HG03469 (cell line): ENCODE data around the gene LSS.

ENCODE experiments used
- ATAC-seq: cut with Tn5 transposase; IDR thresholded peaks from one replicate; pipeline ENCODE4 v1.9.1; 2021; ENCODE audit warnings: mild to moderate bottlenecking, moderate library complexity, moderate number of reproducible peaks; ENCODE audit not compliant: unreplicated experiment

LSS gene

DNA sequence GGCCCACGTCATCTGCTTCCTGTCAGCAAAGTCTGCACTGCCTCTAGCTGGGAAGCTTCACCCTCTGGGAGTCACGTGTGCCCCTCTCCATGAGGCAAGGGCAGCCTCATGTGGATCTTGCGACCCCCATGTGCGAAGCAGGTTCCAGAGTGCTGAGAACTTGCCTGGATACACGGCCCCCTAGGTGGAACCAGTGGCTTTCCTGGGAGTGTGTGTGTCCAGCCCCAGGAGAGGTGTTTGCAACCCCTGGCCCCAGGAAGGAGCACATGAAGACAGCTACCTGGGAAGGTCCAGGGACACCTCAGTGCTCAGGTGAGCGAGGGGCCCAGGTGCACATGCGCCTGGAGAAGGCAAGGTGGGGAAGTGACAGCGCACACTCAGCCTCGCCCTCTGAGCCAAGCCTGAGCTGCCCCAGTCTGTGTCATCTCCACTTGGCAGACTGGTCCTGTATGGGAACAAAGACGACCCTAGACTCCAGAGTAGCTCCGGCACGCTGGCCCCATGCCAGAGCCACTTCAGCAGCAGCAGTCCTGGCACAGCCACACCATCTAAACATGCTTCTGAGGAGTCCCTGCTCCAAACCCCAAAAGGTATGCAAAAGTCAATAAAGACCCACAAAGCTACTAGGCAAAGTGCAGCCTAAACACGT is 8.9 kb downstream of the LSS start:
- ATAC-seq = no peak

DNA sequence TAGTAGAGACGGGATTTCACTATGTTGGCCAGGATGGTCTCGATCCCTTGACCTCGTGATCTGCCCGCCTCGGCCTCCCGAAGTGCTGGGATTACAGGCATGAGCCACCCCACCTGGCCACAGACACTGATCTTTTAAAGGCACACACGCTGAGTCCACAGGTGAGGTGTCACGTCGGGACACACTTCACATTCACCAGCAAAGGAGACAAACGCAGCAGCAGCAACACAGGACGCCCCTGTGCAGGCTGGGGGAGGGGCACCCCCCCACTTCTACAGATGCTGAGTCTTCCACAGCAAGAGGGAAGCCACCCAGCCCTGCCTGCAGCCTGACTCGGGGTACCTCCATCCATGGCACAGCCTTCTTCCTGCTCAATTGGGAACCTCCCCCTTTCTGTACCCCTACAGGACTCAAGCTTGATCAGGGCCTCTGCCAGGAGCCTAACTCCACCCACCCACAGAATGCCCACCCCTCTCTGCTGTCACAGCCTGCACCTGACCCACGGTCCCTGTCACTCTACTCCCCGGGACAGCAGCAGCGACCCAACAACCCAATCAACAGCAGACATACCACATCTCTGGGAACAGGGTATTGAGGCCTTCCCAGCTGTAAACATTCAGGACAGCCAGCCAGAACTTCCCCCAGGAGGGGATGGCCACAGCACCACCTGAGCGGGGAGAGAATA is 9.5 kb downstream of the LSS start:
- no peak for ATAC-seq

DNA sequence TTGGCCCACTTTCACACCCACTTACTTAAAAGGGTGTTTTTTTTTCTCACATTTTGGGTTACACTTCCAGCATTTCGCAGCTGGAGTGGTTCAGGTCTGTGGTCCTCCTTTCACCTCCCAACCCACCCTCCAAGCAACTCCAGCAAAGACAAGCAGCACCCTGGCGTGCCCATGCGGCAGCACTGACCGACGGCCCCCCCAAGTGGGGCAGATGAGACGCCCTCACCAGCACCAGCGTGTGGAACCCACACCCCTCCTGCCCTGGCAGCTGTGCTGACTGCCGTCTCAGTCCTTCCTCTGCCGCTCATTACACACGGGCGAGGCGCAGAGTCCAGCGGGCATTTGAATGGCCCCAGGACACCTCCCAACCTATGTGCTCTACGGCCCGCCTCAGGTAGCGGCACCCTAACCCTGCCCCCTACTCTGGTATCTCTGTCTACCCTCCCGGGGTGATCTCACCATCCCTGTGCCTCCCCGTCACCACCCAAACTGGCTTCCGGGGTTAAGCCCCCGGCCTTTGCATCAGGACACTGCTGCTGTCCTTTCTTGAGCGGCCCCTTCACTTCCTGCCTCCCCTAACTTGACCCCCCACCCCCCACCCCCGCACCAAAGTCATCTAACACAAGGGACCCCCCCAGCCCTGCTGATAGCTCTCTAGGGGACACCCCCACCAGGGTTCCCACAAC is 10.9 kb downstream of the LSS start:
- ATAC-seq = no peak

DNA sequence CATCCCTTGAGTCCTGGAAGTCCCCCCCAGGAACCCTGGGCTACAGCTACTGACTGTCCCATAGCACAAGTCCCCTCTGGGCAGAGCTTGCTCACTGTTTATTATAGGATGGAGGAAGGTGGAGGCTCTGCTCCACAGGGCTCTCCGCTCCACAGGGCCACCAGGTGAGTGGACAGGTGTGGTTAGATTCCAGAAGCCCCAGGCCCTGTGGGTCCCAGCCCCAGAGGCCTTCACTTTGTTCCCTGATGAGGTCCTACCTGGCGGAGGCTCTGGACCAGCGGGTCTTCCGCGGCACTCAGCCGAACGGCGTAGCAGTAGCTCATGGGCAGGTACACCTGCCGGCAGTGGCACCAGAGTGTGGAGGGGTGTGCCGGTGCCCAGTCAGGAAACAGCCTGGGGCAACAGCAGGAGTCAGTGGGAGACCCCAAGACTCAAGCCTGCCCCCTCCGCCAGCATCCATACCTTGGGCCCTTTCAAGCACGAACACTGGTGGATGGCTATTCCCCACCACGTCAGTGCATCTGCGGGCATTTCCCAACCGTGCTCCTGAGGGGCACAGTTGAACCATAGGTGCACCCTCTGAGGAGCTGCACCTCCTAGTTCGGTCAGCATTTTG is 12.3 kb downstream of the LSS start:
- no peak for ATAC-seq

DNA sequence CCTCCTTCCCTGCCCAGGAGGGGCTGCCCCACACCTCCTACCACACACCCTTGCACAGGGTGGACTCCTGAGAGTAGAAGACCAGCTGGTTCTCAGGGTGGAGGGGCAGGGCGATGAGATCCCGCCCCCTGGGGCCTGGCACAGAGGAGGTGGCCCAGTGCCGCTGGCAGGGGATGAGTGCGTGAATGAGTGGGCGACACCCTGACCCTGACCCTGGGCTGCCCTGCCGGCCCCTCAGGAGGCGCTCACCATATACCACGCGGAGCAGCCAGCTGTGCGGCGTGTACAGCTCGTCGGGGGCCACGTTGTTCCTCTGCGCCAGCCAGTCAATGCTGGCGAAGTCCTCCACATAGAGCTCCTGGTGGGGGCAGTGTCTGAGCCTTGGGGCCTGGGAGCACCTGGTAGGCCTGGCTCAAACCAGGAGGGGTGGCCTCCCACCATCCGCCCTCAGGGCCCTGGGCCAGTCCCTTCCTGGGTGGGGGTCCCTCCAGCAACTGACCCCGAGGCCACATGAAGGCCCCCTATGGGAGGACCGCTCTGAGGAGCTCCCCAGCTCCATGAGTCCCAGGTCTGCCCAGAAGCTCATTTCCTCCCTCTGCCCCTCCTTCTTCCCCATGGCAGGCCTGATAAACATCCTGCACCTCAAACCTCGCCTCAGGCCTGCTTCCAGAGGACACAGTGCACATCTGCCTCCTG is 13.0 kb downstream of the LSS start:
- no peak for ATAC-seq

DNA sequence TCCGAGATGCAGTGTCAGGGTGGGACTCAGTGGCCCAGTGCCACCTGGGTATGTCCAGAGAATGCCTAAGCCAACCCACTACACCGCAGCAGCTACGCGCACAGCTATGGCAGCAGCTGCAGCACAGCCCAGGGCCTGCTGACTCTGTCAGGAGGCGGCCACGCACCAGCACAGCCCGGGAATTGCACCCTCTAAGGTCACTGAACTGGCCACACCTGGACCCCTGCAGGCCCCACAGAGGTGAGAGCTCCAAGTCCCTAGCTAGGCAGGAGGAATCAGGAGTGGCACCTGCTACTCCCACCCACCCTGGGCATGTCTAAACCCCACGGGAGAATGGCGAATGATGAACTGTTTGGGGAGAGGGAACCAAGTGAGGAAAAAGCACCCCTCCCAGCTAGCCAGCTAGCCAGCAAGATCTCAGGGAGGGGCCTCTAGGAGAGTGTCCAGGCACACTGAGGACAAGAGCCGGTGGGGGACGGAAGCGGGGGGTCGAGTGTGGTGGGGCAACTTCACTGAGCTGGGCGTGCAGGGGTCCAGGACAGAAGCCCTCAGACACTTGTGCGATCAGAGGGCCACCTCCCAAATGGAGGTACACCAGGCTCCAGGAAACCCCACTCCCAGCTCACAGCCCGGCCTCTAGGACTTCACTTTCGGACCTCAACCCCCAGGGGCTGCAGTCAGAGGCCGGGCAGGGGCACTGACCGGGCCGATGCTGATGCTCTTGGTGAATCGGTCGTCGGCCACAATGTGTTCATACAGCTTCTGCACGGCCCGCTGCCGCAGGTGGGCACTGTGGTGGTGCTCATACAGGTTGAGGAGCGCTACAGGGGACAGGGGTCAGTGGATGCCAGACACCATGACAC is 13.9 kb downstream of the LSS start:
- ATAC-seq = no peak

DNA sequence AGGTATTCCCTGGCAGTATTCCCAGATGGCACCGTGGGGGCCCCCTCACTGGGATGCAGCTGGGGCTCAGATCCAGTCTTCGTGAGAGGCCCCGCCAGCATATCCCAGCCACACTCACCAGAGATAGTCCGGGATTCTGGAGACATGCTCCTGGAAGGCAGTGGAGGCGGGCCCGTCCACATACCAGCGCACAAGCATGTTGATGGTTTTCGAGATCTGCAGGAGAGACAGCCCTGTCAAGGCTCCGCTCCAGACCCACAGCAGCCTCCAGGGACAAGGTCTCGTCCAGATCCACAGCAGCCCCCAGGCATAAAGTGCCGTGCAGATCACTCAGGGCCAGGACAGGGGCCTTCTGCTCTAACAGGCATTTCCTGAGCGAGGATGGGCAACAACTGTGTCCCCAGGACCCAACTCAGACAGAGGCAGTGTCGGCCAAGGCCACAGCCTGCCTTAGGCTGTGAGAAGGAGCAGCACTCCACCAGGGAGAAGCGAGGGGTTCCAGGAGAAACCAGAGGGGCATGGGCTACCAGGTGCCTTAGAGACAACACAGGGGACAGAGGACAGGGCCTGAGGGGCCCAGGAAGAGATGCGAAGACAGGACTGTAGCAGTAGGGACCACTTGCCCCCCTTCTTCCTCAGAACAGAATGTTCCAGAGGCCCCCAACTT is 14.8 kb downstream of the LSS start:
- ATAC-seq = no peak

DNA sequence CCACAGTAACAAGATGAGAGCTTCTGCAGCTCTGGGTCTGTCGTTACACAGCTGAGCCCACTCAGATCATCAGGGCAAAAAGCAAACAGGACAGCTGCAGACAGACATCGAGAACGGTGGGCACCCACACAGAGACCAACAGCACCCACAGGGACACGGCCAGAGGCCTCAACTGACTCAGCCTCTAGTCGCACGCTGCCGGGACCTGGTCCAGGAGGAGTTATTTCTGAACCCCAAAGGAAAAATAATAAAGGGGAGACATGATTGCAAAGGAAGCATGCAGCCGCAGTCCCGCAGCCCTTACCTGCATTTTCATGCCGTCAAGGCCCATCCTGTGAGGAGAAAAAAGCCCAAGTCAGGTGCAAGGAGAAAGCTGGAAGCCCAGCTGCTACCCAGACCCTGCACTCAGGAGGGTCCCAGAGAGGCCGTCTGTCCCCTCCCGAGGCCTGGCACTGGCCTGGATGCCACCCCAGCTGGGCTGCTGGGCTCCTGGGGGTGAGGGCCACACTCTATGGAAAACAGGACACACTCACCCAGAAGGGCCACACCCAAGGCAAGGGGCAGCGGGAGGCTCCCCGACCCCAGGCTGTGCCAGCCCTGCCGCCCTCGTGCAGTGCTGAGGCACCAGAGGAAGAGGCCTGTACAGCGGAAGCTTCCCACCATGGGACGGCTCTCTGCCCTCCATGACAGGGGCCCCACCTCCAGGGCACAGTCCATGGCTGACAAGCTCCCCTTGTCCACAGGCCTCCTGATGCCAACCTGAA is 15.7 kb downstream of the LSS start:
- ATAC-seq = no peak

DNA sequence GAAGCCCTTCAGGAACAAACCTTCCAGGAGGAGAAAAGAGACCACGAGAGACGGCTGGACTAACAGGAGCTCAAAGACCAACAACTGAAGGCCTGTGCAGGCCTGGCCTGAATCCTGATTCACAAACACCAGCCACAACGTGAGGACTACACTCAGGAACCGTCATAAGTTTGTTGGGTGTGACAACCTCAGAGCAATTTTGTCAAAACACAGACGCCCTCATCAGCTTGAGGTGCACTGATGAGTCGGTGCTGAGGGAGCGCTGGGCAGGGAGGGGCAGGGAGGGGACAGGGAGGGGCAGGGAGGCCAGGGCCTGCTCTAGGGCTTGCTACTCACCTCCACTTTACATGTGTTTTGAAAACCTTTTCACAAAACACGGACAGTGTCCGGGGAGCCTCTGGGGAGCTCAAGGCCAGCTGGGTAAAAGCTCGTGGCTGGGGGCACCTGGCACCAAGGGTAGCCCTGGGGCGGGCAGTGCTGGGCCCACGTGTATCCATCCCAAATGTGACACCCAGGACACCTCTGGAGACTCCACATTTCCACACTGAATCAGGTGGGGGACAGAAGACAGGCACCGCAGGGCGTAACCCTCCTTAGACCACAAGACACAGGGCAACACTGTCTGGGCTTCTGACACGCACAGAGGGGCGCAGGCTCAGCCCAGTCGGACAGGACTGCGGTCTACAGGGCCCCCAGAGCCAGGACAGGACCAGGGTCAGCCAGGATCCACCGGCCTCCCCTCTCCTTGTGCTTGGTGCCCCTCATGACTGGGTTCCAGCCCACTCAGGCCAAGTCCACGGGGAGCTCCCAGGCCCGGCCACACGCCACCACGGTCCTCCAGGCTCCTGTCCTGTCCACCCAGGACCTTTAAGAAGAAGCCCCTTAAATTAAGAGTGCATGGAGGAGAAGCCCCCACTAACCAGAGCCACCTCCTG is 16.5 kb downstream of the LSS start:
- no peak for ATAC-seq

DNA sequence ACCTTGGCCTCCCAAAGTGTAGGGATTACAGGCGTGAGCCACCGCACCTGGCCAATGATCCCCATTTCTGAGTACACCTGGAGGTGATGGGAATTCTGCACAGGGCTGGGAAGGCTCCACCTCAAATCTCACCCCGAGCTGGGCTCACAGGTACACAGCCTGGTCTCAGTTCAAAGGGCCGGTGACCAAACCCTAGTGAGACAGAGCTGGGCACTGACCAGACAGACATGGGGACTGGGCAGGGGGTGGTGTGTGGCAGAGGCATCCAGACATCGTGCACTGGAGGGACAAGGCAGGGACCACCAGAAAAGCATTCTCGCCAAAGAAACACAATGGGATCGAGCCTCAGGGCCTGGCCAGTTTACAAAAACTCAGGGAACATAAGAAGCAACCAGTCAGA is 17.2 kb downstream of the LSS start:
- no peak for ATAC-seq

DNA sequence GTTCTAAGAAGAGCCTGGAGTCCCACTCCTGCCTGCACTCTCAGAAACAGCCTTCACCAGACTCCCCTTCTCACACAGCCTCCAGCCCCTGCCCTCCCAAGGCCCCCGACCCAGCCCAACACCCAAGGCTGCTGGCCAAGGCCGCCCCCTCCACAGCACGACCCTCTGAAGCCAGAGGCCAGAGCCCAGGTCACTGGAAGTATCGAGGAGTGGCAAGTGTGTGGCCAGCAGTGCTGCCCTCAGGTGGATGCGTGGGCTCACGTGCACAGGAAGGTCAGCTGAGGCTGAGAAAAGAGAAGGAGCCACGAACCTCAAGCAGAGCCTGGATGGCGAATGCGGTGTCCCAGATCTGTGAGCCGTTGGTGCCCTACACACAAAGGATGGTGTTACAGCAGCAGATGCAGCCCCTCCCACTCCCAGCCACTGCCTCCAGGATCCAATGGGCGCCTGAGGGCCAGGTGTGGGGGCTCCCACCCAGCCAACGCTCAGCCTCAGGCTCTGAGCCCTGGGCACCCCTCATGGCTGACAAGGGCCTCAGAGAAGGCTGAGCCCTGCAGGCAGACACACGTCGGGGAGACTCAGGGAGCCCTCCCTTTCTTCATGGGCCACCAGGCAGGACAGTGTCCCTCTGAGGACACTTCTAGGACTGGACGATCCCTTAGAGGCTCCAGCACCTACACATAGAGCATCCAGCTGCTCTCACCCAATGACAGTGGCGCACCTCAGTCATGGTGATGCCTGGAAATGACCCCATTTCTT is 18.0 kb downstream of the LSS start:
- ATAC-seq = no peak

DNA sequence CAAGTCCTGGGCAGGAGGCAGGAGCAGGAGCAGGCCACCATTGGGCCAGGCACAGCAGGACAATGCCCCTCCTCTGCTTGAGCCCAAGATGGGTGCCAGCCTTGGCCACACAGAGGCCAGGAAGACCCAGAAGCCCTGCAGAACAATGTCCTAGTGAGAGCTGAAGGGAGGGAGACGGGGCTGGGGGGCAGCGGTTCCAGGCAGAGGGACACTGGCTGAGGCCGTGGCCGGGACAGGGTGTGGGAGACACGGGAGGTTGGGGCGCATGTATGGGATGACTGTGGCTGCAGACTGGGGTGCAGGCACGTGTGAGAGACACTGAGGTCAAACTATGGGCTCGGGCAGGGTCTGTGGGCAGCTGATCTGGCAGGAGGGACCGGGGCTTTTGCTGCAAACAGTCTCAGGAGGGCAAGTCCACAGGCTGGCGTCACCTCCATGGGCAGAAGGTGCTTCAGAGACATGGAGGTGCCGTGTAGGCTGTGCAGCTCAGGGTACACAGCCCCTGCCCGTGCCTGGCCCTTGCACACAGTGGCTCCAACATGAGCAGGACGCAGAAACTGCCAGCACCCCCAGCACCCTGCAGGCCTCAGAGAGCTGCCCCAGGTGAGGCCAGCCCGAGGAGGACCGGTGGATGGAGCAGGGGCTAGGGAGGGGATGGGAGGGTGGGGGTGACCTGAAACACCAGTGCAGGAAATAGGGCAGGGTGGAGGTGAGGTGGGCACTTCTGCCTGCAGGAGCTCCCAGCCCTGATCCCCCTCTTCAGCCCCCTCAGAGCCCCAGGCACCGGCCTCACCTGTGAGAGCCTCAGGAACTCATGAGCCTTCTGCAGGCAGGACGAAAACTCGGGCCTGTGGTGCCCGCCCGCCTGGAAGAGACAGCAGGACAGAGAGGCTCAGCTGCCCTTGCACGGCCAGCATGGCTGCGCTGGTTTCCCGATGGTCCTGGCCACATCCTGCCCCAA is 19.5 kb downstream of the LSS start:
- ATAC-seq = no peak

DNA sequence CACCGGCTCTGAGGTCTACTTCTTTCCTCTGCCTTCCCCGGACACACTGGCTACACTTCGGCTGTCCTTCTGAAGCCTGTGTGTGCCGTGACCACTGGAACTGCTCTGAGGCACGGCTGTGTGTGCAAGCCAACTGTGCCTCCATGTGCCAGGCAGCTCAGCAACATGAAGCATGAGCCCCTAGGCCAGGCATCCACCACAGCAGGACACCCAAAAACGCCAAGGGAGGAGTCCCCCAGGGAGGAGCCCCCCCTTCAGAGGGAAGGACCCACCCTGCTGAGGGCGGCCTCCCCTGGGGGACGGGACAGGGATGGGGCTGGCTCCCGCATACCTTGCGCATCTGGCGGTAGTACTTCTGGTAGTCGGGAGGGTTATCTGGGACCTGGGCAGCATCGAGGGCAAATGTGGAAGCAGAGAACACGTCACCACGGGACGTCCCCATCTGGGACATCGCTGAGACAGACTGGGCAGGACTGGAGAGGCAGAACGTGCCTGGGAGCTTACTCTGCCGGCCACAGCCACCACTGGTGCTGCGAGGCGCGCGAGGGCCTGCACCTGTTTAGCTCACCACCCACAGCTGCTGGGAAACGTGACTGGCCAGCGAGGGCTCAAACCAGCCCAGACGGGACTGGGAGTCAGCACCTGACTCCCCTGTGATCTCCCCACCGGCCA is 20.5 kb downstream of the LSS start:
- no peak for ATAC-seq

DNA sequence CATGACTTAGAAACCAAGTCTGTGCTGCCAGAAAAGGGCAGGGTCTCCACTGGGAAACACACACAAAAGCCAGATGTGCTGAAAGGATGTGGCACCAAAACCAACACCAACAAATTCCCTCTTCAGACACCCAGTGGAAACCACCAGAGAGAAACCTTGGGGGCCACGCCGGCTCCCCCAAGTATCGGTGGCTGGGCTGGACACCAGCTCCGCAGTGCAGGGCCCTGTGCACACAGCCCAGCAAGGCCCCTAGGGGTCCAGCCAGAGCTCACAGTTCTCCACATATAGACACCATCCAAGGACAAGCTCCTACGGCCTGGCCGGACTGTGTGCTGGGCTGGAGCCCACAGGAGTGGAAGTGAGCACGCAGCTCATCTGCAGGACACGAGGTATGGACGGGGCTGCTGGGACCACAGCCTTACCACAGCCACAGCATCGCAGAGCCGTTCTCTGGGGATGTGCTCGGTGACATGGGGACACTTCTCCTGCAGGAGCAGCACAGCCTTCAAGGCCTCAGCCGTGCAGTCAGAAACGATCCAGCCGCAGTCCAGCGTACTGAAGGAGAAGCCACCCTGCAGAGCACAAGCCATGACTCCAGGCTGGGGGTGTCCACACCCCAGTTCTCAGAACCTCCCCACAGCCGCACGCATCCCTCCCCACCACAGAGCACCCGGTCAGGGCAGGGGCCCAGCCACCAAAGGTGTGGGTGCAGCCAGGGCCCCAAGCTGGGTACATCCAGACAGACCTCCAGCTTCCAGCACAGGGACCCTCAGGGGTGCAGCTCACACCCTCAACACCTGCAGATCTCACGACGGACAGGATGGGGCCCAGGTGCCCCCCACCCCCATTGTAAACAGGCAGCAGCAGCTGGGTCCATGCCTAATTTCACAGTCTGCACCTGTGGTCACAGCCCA is 21.3 kb downstream of the LSS start:
- ATAC-seq = no peak
